HG02610 (cell line): ENCODE data around the gene DIAPH2.
"Not testable (repeated sequence)": the region's sequence is repeated elsewhere in the genome, so short reads cannot be mapped to it uniquely, and the experiment has no call there.

Source experiments
- ATAC-seq: cut with Tn5 transposase; IDR thresholded peaks from one replicate; pipeline ENCODE4 v1.9.1; 2021; ENCODE audit warnings: mild to moderate bottlenecking, moderate library complexity; ENCODE audit not compliant: unreplicated experiment

Gene DIAPH2

DNA sequence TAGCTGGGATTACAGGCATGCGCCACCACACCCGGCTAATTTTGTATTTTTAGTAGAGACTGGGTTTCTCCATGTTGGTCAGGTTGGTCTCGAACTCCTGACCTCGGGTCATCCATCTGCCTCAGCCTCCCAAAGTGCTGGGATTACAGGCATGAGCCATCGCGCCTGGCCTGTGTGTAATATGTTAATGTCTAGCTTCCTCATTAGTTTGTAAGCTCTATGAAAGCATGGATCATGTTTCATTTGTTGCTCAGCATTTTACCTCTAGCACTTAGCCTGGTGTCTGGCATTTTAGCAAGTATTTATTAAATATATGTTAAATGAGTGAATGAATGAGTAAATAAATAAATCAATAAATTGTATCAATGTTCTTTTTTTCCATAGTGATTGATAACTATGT lies 29.8 kb downstream of the DIAPH2 start:
- ATAC-seq = not testable (repeated sequence)

DNA sequence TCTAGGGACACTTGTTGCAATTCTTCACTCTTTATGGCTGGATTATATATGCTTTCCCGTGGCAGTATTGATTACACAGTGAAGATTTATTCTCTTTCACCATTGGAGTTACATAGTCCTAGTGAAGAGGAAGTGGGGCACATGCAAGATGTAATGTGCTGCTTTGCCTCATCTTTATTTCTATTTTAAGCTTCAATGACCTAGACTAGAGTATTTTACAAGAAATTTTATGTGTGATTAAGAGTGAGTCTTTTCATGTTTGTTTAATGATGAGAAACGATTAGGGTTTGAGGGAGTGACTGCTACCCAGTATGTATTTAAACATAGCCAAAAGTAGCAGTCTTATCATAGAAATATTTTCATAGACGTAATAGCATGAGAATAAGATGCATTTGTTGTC lies 30.8 kb downstream of the DIAPH2 start:
- ATAC-seq = no peak

DNA sequence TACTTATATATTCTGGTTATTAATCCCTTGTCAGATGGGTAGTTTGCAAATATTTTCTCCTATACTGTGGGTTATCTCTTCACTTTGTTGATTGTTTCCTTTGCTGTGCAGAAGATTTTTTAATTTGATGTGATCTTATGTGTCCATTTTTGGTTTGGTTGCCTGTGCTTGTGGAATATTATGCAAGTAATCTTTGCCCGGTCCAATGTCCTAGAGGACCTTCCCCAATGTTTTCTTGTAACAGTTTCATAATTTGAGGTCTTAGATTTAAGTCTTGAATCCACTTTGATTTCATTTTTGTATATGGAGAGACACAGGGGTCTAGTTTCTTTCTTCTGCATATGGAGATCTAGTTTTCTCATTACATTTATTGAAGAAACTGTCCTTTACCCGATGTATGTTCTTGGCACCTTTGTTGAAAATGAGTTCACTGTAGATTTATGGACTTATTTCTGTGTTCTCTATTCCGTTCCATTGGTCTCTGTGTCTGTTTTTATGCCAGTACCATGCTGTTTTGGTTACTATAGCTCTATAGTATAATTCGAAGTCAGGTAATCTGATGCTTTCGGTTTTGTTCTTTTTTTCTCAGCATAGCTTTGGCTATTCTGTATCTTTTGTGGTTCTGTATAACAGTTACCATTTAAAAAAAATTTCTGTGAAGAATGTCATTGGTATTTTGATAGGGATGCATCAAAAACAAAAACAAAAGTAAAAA lies 34.7 kb downstream of the DIAPH2 start:
- ATAC-seq = no peak

DNA sequence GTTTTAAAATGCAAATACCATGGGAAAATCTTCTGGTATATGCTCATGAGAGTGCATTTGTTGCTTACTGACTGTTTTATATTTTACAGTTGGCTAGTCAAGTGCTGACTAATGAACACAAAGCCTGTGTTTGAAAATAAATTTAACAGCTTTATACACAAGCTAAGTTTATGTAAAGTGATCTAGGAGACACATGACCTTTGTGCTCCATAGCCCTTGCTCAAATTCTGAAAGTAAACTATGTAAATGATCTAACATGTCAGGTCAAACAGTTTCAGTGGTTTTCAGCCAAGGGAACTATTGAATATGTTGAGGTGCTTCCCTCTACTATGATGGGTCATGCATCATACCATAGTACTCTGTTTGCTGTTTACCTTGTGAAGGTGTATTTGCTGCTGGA lies 36.7 kb downstream of the DIAPH2 start:
- ATAC-seq = peak; percentile 100

DNA sequence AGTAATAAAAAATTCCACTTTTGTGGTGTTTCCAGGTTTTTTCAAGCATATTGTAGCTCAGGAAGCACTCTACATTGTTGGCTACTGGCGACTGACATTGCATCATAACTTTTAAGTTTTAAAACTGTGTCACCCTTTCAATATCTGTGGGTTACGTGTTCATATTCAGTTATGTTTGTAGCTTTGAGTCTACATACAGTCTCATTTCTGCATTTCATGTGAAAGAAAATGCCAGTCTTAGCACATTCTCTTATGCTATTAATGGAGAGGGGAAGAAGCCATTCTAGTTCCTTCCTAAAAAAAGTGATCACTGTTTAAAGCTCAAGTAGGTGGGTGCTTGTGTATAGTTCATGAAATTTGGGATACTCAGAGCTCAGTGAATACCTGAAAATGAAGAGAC lies 38.1 kb downstream of the DIAPH2 start:
- no peak for ATAC-seq

DNA sequence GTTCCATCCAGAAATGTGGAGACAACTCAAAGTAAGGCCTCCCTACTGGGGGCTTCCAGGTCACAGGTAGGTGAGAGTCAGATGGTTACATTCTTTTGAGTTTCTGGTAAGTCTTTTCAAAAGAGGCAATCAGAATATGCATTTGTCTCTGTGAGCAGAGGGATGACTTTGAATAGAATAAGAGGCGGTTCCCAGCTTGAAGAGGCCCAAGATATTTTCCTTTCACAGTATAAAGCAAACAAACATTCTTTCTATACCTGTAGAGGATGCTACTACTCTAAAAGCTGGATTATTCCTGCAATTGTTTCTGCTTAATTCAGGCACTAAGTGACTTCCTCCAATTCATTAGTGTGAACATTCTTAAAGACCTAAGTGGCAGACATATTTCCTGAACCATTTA lies 44.4 kb downstream of the DIAPH2 start:
- ATAC-seq = no peak

DNA sequence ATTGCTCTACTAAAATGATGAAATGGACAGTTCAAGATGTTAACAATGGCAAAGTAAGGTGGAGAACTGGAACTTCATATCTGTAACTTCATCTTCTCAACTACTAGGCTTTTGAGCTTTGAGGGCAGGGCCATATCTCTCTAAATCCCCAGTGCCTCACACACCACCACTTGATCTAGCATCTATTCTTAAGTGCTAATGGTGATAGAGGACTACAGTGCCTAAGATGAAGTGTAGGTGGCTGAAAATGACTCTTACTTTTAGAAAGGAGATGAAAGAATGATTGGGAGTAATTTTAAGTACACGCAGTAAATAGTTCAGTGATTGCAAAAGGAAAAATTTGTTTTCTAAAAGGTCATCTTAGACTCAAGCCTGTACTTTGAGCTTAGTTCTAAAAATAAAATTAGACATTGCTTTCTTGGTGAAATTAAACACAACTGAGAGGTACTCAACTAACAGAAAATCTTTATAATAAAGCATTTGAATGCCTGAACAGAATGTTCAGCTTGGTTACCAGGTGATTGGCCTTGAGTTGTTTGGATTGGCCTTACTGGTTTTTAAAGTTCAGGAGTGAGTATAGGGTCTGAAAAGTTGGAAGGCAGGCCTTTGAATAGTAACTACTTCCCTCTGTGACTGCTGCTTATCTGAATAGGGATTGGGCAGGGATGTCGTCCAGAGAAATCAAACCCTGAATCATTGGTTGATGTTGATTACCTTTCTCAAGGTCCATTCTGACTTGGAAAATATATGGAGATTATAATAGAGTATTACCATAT lies 45.4 kb downstream of the DIAPH2 start:
- ATAC-seq = no peak

DNA sequence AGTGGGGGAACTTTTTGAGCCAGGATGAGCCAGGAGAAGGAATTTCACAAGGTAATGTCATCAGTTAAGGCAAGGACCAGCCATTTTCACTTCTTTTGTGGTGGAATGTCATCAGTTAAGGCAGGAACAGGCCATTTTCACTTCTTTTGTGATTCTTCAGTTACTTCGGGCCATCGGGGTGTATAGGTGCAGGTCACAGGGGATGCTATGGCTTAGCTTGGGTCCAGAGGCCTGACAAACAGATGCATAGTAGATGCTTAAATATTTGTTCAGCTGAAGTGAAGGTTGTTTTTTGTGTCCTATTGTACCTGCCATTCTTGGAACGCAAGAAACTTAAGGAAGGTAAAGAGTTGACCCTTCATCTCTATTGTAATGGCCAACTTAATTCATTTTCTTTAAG lies 46.4 kb downstream of the DIAPH2 start:
- not testable (repeated sequence) for ATAC-seq

DNA sequence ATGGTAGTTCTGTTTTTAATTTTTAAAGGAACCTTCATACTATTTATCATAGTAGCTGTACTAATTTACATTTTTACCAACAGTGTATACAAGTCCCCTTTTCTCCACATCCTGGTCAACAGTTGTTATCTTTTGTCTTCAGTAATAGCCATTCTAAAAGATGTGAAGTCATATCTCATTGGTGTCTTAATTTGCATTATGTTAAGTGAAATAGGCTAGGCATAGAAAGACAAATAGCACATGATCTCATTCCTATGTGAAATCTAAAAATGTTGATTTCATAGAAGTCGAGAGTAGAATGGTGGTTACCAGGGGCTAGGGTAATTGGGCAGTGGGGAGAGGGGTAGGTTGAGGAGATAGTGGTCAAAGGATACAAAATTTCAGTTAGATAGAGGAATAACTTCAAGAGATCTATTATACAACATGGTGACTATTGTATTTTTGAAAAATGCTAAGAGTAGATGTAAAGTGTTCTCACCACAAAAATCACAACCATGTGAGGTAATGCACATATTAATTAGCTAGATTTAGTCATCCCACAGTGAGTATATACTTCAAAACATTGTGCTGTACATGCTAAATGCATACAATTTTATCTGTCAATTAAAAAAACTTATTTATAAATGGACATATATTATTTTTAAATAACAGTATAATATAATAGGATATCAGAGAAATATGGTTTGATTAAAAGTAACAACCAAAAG lies 58.9 kb downstream of the DIAPH2 start:
- no peak for ATAC-seq

DNA sequence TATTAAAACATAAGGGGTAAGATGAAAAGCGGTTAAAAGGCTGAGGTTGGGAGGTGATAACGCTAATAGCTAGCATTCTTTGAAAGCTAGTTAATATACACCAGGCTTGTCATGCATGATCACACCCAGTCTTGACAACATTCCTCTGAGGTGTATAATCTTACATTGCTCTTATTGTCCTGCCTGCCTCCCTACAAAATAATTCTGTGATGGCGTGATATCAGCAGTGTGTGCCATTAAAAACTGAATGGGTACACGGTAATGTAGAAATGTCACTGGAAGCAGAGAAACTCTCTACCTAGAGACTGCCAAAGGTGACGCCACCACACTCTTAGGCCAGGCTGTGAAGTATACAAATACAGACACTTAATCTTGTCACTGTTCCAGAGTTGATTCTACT lies 68.1 kb downstream of the DIAPH2 start:
- ATAC-seq = no peak

DNA sequence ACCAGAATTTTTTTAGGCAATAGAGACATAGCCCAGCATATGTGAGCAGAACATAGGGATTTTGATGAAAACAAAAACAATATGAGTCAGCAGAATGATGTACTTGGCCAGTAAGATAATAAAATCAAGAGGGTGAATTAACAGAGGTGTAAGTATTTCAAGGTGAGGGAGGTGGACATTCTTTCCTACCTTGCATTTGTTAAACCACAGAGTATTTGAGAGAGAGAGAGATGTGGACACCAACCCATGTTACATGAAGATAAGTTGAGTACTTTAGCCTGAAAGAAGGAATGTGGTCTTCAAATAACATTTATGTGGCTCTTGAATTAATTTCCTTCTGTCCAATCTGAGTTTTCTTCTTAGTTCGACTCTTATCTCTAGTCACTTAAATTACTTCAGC lies 68.6 kb downstream of the DIAPH2 start:
- ATAC-seq = no peak

DNA sequence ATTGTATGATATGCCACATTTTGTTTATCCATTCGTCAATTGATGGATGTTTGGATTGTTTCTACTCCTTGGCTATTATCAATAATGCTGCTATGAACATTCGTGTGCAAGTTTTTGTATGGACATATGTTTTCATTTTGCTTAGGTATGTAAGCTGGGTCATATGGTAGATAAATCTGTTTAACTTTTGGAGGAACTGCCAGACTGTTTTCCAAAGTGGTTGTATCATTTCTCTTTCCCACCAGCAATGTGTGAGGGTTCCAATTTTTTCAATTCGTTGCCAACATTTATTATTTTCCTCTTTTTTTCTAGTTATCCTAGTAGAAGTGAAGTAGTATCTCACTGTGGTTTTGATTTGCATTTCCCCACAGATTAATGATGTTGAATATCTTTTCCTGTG lies 71.8 kb downstream of the DIAPH2 start:
- ATAC-seq = no peak

DNA sequence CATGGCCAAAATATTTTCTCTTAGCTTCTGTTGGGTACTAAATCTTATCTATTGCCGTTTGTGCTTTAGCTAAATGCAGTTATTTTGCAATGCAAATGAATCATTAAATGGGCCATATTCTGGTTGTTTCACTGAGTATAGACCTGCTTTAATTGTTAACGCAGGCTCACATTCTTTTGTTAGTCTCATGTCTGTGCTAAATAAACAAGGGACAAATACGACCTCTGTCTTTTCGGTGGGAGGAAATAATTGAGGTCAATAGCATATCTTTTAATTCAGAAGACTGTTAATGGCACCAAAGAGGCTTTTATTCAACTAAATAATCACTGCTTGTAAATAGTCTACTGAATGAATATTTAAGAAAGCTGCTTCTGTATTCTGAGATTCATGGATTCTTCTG lies 76.9 kb downstream of the DIAPH2 start:
- no peak for ATAC-seq

DNA sequence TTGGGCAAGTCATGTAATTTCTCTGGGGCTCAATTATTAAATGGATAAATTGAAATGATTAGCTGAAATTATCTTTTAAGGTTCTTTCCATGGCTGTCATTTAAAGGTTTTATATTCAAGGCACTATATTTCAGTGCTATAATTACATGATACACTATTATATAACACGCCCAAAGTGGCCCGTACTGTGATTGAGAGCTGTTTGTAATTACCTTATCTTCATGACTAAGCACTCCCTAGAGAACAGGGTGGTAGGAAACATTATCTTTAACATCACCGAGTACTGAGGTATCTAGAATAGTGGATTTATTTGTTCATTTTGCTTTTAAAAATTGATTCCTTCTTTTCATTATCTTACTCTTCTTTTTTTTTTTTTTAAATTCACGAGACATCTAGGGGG lies 79.0 kb downstream of the DIAPH2 start:
- ATAC-seq = no peak

DNA sequence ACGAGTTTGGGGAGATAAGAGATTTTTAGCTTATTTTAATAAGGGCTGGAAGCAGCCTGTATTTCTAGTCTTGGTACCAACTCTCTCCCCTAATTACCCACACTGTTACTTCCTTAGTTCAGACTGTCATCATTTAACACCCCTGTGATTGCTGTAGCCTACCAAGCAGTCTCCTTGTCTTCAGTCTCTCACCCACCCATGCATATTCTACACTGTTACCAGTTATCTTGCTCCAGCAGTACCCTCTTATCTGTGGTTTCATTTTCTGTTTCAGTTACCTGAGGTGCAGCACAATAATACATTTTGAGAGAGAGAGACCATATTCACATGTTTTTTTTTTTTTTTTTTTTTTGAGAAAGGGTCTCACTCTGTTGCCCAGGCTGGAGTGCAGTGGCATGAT lies 80.2 kb downstream of the DIAPH2 start:
- ATAC-seq = peak; percentile 72

DNA sequence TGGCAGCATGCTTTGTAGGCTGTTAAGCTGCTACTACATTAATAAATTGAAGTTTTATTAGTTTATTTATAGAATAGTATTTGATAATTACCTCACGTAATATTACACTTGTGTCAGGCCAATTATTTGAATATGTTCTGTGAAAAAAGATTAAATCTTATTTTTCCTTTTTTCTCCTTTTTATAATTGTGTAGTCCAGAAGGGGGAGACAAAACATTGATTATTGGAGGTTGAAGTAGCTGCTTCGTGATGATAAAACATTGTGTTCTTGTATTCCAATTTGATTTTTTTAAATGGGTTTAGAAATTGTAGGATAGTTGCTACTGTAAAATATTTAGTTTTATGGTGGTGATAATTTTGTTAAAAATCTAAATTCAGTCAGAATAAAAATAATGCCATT lies 85.7 kb downstream of the DIAPH2 start:
- ATAC-seq = no peak

DNA sequence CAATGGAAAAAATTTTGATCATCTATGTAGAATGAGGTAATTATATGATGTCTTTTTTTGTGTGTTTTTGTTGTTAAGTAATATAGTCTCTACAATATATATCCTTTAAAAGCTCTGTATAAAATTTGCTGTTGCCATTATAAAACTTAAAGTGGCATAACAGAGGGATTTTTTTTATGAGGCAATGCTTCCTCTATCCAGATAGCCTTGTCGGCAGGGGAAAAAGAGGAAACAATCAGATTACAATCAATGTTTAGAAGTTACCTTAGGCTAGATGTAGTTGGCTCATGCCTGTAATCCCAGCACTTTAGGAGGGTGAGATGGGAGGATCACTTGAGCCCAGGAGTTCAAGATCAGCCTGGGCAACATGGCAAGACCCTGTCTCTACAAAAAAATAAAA lies 86.8 kb downstream of the DIAPH2 start:
- no peak for ATAC-seq

DNA sequence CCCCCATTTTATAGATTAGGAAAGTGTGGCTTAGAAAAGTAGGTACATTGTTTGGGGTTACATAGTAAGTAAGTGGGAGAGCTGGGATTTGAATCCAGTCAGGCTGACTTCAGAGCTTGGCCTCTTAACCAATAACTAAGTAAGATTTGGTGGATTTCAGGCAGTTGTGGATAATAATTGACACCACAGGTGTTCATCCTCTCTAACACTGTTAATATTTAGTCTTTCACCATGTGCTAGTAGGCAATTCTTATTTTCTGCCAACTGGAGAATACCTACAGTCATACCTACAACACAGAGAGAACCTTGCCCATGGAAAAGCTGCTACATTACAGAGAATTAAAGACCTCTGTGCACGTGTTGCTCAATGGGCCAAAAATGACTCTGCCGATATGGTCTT lies 89.5 kb downstream of the DIAPH2 start:
- ATAC-seq = no peak

DNA sequence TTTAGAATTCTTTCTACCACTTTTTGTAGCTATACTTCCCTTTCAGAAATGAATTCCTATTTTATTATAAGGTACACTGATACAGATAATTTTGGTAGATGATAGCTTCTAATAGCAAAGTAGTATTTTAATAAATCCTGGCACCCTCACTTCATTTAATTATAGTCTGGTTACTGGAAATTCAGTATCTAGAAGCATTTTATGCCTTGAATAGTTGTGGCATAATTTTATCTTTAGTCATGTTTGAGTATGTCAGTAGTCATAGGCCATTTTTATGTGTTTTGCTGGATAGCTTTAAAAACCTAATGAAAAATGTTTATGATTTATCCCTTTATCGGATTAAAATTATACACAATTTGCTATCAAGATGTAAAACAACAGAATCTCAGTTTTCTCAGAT lies 92.3 kb downstream of the DIAPH2 start:
- no peak for ATAC-seq

DNA sequence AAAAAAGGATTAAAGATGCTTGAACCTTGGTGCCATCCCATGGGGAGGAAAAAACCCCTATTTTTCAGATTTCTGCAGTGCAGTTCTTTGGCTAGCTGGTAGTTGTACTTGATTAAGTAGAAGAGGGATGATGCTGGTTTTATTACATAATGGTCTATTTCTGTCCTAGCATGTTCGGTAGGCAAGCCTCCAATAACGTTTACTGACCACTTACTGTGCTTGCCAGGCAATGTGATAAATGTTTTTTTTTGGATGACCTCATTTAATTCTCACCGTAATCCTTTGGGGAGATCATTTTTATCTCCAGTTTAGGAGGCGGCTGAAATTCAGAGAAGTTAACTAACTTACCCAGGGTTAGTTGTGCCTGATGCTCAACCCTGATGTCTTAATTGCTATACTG lies 106.9 kb downstream of the DIAPH2 start:
- no peak for ATAC-seq

DNA sequence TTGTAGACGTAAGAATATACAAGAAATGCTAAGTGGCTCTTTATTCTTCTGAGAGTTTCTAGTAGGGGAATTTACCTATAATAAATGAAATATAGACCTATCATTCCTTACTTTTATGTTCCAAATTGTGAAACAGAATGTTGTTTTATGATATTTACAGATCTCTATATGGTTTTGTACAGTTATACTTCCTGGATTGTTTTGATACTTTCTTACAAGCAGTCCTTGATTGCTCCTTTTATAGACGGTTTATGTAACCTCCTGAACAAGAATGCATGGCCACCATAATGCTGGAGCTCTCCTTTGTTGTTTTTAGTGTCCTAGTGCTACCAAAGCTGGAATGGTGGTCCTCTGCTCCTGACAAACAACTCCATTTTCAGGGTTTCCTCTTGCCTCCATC lies 107.4 kb downstream of the DIAPH2 start:
- ATAC-seq = no peak

DNA sequence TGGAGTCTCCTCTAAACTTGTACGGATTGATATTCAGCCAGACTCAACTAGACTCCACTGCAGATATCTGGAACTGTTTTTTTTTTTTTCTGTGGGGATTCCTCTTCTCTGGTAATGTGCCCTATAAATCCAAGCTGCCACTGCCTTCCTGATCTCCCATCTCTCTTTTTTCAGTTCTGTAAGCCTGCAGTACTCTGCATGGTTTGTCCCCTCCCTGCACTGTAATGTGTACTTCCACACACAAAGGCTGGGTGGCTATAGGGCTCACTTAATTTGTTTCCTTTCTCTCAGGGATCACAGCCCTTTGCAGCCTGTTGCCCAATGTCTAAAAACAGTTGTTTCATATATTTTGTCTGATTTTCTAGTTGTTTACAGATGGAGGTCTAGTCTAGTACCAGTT lies 114.3 kb downstream of the DIAPH2 start:
- ATAC-seq = no peak
